ENCODE data around the gene CHRND.

GRCh38 chr2:232524771-232525170, 1.2 kb upstream of the CHRND start:
- no peak for TF ChIP-seq CTCF (IDR thresholded peaks at IDR 0.05 in 4 of 5, conservative IDR thresholded peaks at IDR 0.05 in 1 of 5)
- TF ChIP-seq POLR2A (IDR thresholded peaks at IDR 0.05) = no peak
